GM10847 (cell line): ENCODE measurements around the gene MBD5.

Experiments used
- POLR2A ChIP-seq: IDR thresholded peaks from 2 replicates; pipeline ENCODE4 v1.6.1; 2011; ENCODE audit not compliant: insufficient read length; ENCODE audit errors: extremely low read depth

The MBD5 gene

GRCh38 chr2:148020111-148021058 lies 506 bp upstream of the MBD5 start, which contains the start of gene ORC4:
Gene ORC4 (minus strand): TSS chr2:148020737. CDS start chr2:147975958, 44,779 bp downstream.
- peak; percentile 57 for TF ChIP-seq POLR2A

GRCh38 chr2:148021886-148022285 lies 995 bp downstream of the MBD5 start:
- TF ChIP-seq POLR2A = no peak

- no peak for TF ChIP-seq POLR2A
These were observed 1.5 kb downstream of the MBD5 start for GRCh38 chr2:148022351-148022750.

- TF ChIP-seq POLR2A = no peak
These were observed 2.0 kb downstream of the MBD5 start for GRCh38 chr2:148022882-148023281.

GRCh38 chr2:148023861-148024260 lies 3.0 kb downstream of the MBD5 start:
- TF ChIP-seq POLR2A = no peak

GRCh38 chr2:148026573-148026972 lies 5.7 kb downstream of the MBD5 start:
- no peak for TF ChIP-seq POLR2A

- no peak for TF ChIP-seq POLR2A
These were observed 6.9 kb downstream of the MBD5 start for GRCh38 chr2:148027822-148028221.

- TF ChIP-seq POLR2A = no peak
These were observed 7.9 kb downstream of the MBD5 start for GRCh38 chr2:148028781-148029180.

- no peak for TF ChIP-seq POLR2A
These were observed 10.3 kb downstream of the MBD5 start for GRCh38 chr2:148031152-148031551.

- TF ChIP-seq POLR2A = no peak
These were observed 11.3 kb downstream of the MBD5 start for GRCh38 chr2:148032215-148032614.

GRCh38 chr2:148039783-148040182 lies 18.9 kb downstream of the MBD5 start:
- no peak for TF ChIP-seq POLR2A

- TF ChIP-seq POLR2A = no peak
These were observed 21.3 kb downstream of the MBD5 start for GRCh38 chr2:148042219-148042618.

- TF ChIP-seq POLR2A = no peak
These were observed 23.4 kb downstream of the MBD5 start for GRCh38 chr2:148044322-148044721.

- TF ChIP-seq POLR2A = no peak
These were observed 25.9 kb downstream of the MBD5 start for GRCh38 chr2:148046802-148047201.

- TF ChIP-seq POLR2A = no peak
These were observed 27.8 kb downstream of the MBD5 start for GRCh38 chr2:148048475-148049221.

GRCh38 chr2:148049284-148049683 lies 28.4 kb downstream of the MBD5 start:
- no peak for TF ChIP-seq POLR2A
